Type B pancreatic cell (in vitro differentiated cells): Measurements from ENCODE around the gene PRKCQ. TPM values are rescaled to one million over a fixed set of nuclear protein-coding genes. Genes with fewer than 3 reads are reported as not detected.

Source experiments
- DNase-seq: peaks from one replicate; pipeline ENCODE4 v3.0.0; 2021; ENCODE audit warnings: mixed read lengths; ENCODE audit not compliant: unreplicated experiment; ENCODE audit errors: extremely low spot score
- H3K27ac Mint-ChIP-seq: 2 replicates; pipeline ENCODE4 v1.8.0; 2021; ENCODE audit warnings: mild to moderate bottlenecking, mixed read lengths
- H3K27me3 Mint-ChIP-seq: 2 replicates; pipeline ENCODE4 v1.8.0; 2021; ENCODE audit warnings: mixed read lengths
- H3K36me3 Mint-ChIP-seq: 2 replicates; pipeline ENCODE4 v1.8.0; 2021; ENCODE audit warnings: mixed read lengths
- H3K4me1 Mint-ChIP-seq: one replicate; pipeline ENCODE4 v1.8.0; 2021; ENCODE audit warnings: mixed read lengths; ENCODE audit not compliant: unreplicated experiment
- H3K4me3 Mint-ChIP-seq: 2 replicates; pipeline ENCODE4 v1.8.0; 2021; ENCODE audit warnings: mild to moderate bottlenecking, mixed read lengths
- H3K9me3 Mint-ChIP-seq: 2 replicates; pipeline ENCODE4 v1.8.0; 2021; ENCODE audit warnings: mixed read lengths
- total RNA-seq: library from RNA; stranded (reverse); gene quantifications from 2 replicates; pipeline ENCODE4 v1.2.1, GENCODE V29; 2021; ENCODE audit warnings: low replicate concordance
- TF ChIP-seq, protein P1 (sequence below): fragments of 200-600 bp; sonication (generic); conservative IDR thresholded peaks from 2 replicates; pipeline ENCODE4 v1.5.0; 2021; ENCODE audit warnings: antibody characterized with exemption, mild to moderate bottlenecking

Gene PRKCQ
- total RNA-seq, 1 donor from 2014 or later: 2.0 TPM

DNA sequence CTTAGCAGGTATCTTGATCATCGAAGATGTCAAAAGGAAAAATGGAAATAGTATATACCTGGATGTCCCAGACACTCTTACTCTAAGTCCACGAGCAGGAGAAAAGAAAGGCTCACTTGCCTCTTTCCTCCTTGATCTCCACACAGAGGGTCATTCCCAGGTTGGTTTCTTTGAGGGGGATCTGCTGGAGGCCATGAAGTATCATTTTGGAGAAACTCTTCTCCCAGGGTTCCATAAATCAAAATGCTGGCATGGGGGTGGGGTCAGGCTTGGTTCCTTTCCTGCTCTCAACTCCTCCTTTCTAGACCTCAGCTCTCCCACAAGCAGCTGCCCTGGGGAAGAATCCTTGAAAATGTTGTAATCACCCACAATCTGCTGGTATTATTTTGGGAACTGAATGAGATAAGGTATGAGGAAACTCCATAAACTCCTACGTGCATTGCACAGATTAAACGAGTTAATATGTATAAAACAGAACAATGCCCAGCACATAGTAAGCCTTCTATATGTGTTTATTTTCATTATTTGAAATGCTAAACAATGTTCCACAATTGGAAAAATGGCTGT, 54.4 kb downstream of the PRKCQ start:
- TF ChIP-seq, protein P1, sequence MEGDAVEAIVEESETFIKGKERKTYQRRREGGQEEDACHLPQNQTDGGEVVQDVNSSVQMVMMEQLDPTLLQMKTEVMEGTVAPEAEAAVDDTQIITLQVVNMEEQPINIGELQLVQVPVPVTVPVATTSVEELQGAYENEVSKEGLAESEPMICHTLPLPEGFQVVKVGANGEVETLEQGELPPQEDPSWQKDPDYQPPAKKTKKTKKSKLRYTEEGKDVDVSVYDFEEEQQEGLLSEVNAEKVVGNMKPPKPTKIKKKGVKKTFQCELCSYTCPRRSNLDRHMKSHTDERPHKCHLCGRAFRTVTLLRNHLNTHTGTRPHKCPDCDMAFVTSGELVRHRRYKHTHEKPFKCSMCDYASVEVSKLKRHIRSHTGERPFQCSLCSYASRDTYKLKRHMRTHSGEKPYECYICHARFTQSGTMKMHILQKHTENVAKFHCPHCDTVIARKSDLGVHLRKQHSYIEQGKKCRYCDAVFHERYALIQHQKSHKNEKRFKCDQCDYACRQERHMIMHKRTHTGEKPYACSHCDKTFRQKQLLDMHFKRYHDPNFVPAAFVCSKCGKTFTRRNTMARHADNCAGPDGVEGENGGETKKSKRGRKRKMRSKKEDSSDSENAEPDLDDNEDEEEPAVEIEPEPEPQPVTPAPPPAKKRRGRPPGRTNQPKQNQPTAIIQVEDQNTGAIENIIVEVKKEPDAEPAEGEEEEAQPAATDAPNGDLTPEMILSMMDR: no peak
- H3K4me1 Mint-ChIP-seq: no peaks in the 10 kb centered on the region
- no peak for DNase-seq
- H3K9me3 Mint-ChIP-seq: no peaks in the 10 kb centered on the region
- H3K36me3 Mint-ChIP-seq: no peaks in the 10 kb centered on the region
- H3K27me3 Mint-ChIP-seq: peaks cover 9% of the 10 kb centered on the region
- H3K4me3 Mint-ChIP-seq: no peak overlapping the region
- no peak overlapping the region for H3K27ac Mint-ChIP-seq

DNA sequence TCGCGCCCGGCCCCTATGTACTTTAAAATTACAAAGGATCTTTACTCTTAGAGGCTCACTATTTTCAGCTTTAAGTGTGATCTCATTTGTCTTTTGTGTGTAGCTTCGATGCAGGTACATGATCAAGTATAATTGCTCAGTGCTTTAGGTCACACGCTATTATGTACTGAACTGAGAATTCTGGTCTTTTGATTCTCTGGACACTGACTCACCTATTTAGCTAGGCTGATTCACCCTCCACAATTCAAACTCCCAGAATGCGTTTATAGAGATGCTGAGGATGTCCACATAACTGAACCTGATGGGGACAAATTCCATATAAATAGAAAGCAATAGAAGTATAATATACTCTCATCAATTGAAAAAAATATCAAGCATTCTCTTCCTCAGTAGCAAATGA, 57.8 kb downstream of the PRKCQ start:
- TF ChIP-seq, protein P1: no peak
- no peak for DNase-seq
- H3K4me1 Mint-ChIP-seq: no peaks in the 10 kb centered on the region

DNA sequence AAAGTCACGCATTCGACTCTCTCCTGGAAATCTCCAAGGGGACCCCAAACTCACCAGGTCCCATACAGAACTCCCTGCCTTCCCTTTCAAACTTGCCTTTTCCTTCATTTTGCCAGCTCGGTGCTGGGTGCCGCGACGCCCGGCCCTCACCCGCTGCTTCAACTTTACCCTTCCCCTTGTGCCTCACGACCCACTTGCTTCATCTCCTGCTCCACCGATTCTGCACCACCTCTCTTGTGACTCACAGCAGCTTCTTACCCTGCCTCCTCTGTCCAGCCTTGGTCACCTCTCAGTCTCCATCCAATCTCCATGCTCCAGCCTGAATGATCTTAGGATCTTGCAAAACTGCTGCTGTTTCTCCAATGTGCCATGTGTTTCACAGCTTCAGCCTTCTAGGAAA, 59.9 kb downstream of the PRKCQ start:
- TF ChIP-seq, protein P1: no peak
- Mint-ChIP-seq H3K4me3 (no peak overlapping the region), H3K4me1 (no peaks in the 10 kb centered on the region), H3K9me3 (no peaks in the 10 kb centered on the region), H3K27ac (no peak overlapping the region), H3K36me3 (no peaks in the 10 kb centered on the region), H3K27me3 (peaks cover 16% of the 10 kb centered on the region)
- no peak for DNase-seq

More for the DNA sequence above, 57.8 kb downstream of the PRKCQ start:
- no peak overlapping the region for H3K27ac Mint-ChIP-seq
- no peak overlapping the region for H3K4me3 Mint-ChIP-seq
- no peaks in the 10 kb centered on the region for H3K9me3 Mint-ChIP-seq
- H3K27me3 Mint-ChIP-seq: peaks cover 6% of the 10 kb centered on the region
- H3K36me3 Mint-ChIP-seq: no peaks in the 10 kb centered on the region

DNA sequence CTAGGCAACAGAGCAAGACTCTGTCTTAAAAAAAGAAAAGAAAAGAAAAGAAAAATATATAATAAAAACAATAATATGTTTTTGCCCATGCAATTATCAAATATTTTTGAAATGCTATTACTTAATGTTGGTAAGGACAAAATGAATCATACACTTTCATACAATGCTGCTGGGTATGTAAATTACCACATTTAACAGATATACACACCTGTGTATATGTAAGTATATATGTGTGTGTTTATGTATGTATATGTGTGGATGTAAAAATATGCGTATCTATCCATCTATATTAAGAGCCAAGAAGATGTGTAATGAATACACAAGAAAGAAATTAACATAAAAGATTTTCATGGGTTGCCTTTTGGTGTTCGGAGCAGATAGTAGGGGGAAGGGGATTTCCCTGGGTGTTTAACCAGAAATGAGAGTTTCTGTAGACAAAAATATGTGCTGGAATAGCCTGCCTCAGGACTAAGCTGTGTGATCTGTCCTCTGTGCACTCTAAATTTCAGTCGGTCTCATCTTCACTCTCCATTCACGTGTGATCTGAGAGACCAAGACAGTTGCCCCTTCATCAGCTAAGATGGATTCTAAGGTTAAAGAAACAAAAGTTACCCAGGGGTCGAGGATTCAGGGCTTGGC, 61.2 kb downstream of the PRKCQ start:
- TF ChIP-seq, protein P1: no peak
- no peak for DNase-seq
- no peaks in the 10 kb centered on the region for H3K9me3 Mint-ChIP-seq
- no peaks in the 10 kb centered on the region for H3K36me3 Mint-ChIP-seq
- no peaks in the 10 kb centered on the region for H3K4me1 Mint-ChIP-seq
- H3K4me3 Mint-ChIP-seq: no peak overlapping the region
- H3K27me3 Mint-ChIP-seq: peaks cover 16% of the 10 kb centered on the region
- H3K27ac Mint-ChIP-seq: no peak overlapping the region

DNA sequence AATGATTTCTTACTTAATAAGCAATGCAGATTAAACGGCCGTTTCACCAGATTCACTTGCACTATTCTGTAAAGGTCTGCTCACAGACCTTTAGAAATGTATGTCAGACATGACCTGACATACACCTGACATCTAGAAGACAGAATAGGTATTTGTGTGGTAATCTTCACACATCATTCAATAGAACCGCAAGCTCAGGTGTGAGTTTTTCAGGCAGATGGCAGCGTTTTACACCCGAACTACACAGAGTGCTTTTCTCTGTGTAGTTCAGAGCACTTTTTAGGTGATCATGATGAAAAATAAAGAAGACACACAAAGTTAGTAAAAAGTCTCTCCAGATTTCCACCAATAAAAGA, 63.2 kb downstream of the PRKCQ start:
- no peak overlapping the region for H3K27ac Mint-ChIP-seq
- DNase-seq: no peak
- no peak overlapping the region for H3K4me3 Mint-ChIP-seq
- peaks cover 16% of the 10 kb centered on the region for H3K27me3 Mint-ChIP-seq
- no peaks in the 10 kb centered on the region for H3K9me3 Mint-ChIP-seq
- TF ChIP-seq, protein P1: no peak
- no peaks in the 10 kb centered on the region for H3K4me1 Mint-ChIP-seq
- H3K36me3 Mint-ChIP-seq: no peaks in the 10 kb centered on the region
